GM12878 (cell line): ENCODE measurements around the gene EIF2S2. TPM values are rescaled to one million over a fixed set of nuclear protein-coding genes. Genes with fewer than 3 reads are reported as not detected.

Experiments used
- ATF3 ChIP-seq: IDR thresholded peaks from 2 replicates; pipeline ENCODE4 v1.6.1; 2011; ENCODE audit warnings: low read depth, mild to moderate bottlenecking, low read length, moderate library complexity, borderline replicate concordance; ENCODE audit errors: extremely low read depth
- BCLAF1 ChIP-seq: fragments of 450-650 bp; IDR thresholded peaks from 2 replicates; pipeline ENCODE4 v1.6.1; 2017; ENCODE audit warnings: antibody characterized with exemption, mild to moderate bottlenecking, moderate library complexity
- CREM ChIP-seq: IDR thresholded peaks from 2 replicates; pipeline ENCODE4 v1.6.1; 2014; ENCODE audit warnings: antibody characterized with exemption, low read depth
- ESRRA ChIP-seq: IDR thresholded peaks from 2 replicates; pipeline ENCODE4 v1.6.1; 2012; ENCODE audit warnings: mild to moderate bottlenecking, low read length, improper control_type of control experiment
- EZH2 ChIP-seq: IDR thresholded peaks from 2 replicates; pipeline ENCODE4 v1.6.1; 2012; ENCODE audit warnings: low read depth, mild to moderate bottlenecking, control low read depth, inconsistent platforms, low read length, borderline replicate concordance; ENCODE audit not compliant: control insufficient read depth
- KDM1A ChIP-seq: fragments of 200-600 bp; sonication (generic); IDR thresholded peaks from 2 replicates; pipeline ENCODE4 v1.6.1; 2016; ENCODE audit warnings: borderline replicate concordance
- MLLT1 ChIP-seq: fragments of 450-650 bp; IDR thresholded peaks from 2 replicates; pipeline ENCODE4 v1.6.1; 2016; ENCODE audit warnings: mild to moderate bottlenecking
- MYB ChIP-seq: fragments of 150-350 bp; IDR thresholded peaks from 2 replicates; pipeline ENCODE4 v1.6.1; 2014; ENCODE audit warnings: mild to moderate bottlenecking, low read depth, low read length, borderline replicate concordance
- MYC ChIP-seq: IDR thresholded peaks from 2 replicates; pipeline ENCODE4 v1.6.1; 2011; ENCODE audit warnings: mild to moderate bottlenecking, low read length, moderate library complexity, inconsistent platforms; ENCODE audit not compliant: insufficient read depth, insufficient replicate concordance, insufficient read length, severe bottlenecking
- RAD51 ChIP-seq: fragments of 450-650 bp; IDR thresholded peaks from 2 replicates; pipeline ENCODE4 v1.6.1; 2016; ENCODE audit warnings: moderate library complexity, mild to moderate bottlenecking, inconsistent platforms
- RFX5 ChIP-seq: IDR thresholded peaks from 2 replicates; pipeline ENCODE4 v1.6.1; 2011; ENCODE audit warnings: low read depth, low read length, improper control_type of control experiment
- RUNX3 ChIP-seq: IDR thresholded peaks from 2 replicates; pipeline ENCODE4 v1.6.1; 2012; ENCODE audit warnings: low read length, inconsistent platforms
- SMAD1 ChIP-seq: fragments of 450-650 bp; IDR thresholded peaks from 2 replicates; pipeline ENCODE4 v1.6.1; 2018; ENCODE audit warnings: mild to moderate bottlenecking, low read depth; ENCODE audit not compliant: partially characterized antibody
- SREBF2 ChIP-seq: IDR thresholded peaks from 2 replicates; pipeline ENCODE4 v1.6.1; 2012; ENCODE audit warnings: mild to moderate bottlenecking, low read length
- ZNF274 ChIP-seq: IDR thresholded peaks from one replicate; pipeline ENCODE4 v1.8.0; 2011; ENCODE audit not compliant: insufficient read length, insufficient read depth
- microRNA-seq: library from miRNA; unstranded; fragments of <30 nt; microRNA quantifications from one replicate; pipeline ENCODE4, GENCODE V29; 2018
- polyA plus RNA-seq, 11 experiments: library from polyadenylated mRNA; depleted of rRNA in 4 of 11; unstranded in 6 of 11; stranded (reverse) in 5 of 11; fragments of >200 nt; fragmentation: Nextera tagmentation in 4 of 11; fragmentation: Illumina TruSeq in 1 of 11; extraction: Ambion mirVana in 4 of 11; extraction: Trizol in 1 of 11; gene quantifications; 1 replicate in 1 of 11; 2 replicates in 10 of 11; pipeline versions ENCODE4 v1.2.1 to v1.2.3, GENCODE V29; 2011 to 2016; ENCODE audit warnings: inconsistent platforms in 2 of 11, missing spikeins in 2 of 11, low read depth in 1 of 11
- small RNA-seq: library from RNA; depleted of rRNA; stranded (forward); fragments of <200 nt; gene quantifications from one replicate; pipeline ENCODE3, GENCODE V24; 2014
- total RNA-seq, 4 experiments: library from RNA; depleted of rRNA in 3 of 4; stranded (reverse); fragments of >200 nt in 3 of 4; fragmentation: Illumina TruSeq in 1 of 4; extraction: Trizol in 1 of 4; gene quantifications; 2 replicates each; pipeline versions ENCODE4 v1.2.1 to v1.2.3, GENCODE V29; 2013 to 2021

The EIF2S2 gene
- total and polyA plus RNA-seq, 10 of the 15 experiments (the other 5 are each of a cell fraction or from before 2014, with no cell fraction given): 60.2 to 153 (median 84.3) TPM

GRCh38 chr20:34040300-34040995 is 71.6 kb downstream of the EIF2S2 start (continued):
- TF ChIP-seq CREM (no peak), MYB (no peak), SMAD1 (no peak), SREBF2 (no peak), MYC (no peak), BCLAF1 (no peak), ZNF274 (no peak), RUNX3 (no peak), MLLT1 (no peak), RAD51 (no peak), ESRRA (no peak), RFX5 (no peak), EZH2 (no peak), KDM1A (no peak), ATF3 (no peak)

Small RNA genes within 50 kb of the gene (microRNA-seq; reads per million reads assigned to microRNA genes)
- 1.3 reads per million for gene MIR4755

Small RNA genes within 50 kb of the gene (small RNA-seq; reads per million reads assigned to genes)
- not detected for gene MIR4755

Other genes starting within 250 kb of the EIF2S2 start
- gene RALY, start 118.3 kb downstream of the EIF2S2 start, total RNA-seq (2014; rRNA removed): 85.5 and 96.0 TPM in 2 replicates
- 111 and 123 TPM in 2 replicates for gene RALY, start 118.3 kb downstream of the EIF2S2 start, total RNA-seq (2014; rRNA removed; fragmentation: Illumina TruSeq; extraction: Trizol)
- 191 and 192 TPM in 2 replicates for gene RALY, start 118.3 kb downstream of the EIF2S2 start, total RNA-seq (2021)
- 98.7 and 139 TPM in 2 replicates for gene RALY, start 118.3 kb downstream of the EIF2S2 start, polyA plus RNA-seq (2011; rRNA removed)
- 45.6 and 135 TPM in 2 replicates for gene RALY, start 118.3 kb downstream of the EIF2S2 start, polyA plus RNA-seq (2014; fragmentation: Illumina TruSeq; extraction: Trizol)
- gene RALY, start 118.3 kb downstream of the EIF2S2 start, polyA plus RNA-seq (2014; fragmentation: Nextera tagmentation; extraction: Ambion mirVana): 1 to 10 TPM; 1.2 to 6.2 TPM
- 246 and 279 TPM in 2 replicates for gene RALY, start 118.3 kb downstream of the EIF2S2 start, polyA plus RNA-seq (2014; rRNA removed)
- gene RALY, start 118.3 kb downstream of the EIF2S2 start, polyA plus RNA-seq (2016; fragmentation: Nextera tagmentation; extraction: Ambion mirVana): 100 to 1,000 TPM; 214 to 234 TPM
- gene ASIP, start 129.2 kb upstream of the EIF2S2 start, total RNA-seq (2014; rRNA removed): not detected in 2 replicates
- gene ASIP, start 129.2 kb upstream of the EIF2S2 start, total RNA-seq (2014; rRNA removed; fragmentation: Illumina TruSeq; extraction: Trizol): not detected in 2 replicates
- gene ASIP, start 129.2 kb upstream of the EIF2S2 start, total RNA-seq (2021): not detected in 2 replicates
- gene ASIP, start 129.2 kb upstream of the EIF2S2 start, polyA plus RNA-seq (2011; rRNA removed): not detected in 2 replicates
- not detected in 2 replicates for gene ASIP, start 129.2 kb upstream of the EIF2S2 start, polyA plus RNA-seq (2014; fragmentation: Illumina TruSeq; extraction: Trizol)
- not detected for gene ASIP, start 129.2 kb upstream of the EIF2S2 start, polyA plus RNA-seq (2014; fragmentation: Nextera tagmentation; extraction: Ambion mirVana)
- 0.29 TPM in 1 of 2 replicates, not detected in the other for gene ASIP, start 129.2 kb upstream of the EIF2S2 start, polyA plus RNA-seq (2014; rRNA removed)
- not detected for gene ASIP, start 129.2 kb upstream of the EIF2S2 start, polyA plus RNA-seq (2016; fragmentation: Nextera tagmentation; extraction: Ambion mirVana)
- gene AHCY, start 191.1 kb upstream of the EIF2S2 start, total RNA-seq (2014; rRNA removed): 192 and 198 TPM in 2 replicates
- 151 and 163 TPM in 2 replicates for gene AHCY, start 191.1 kb upstream of the EIF2S2 start, total RNA-seq (2014; rRNA removed; fragmentation: Illumina TruSeq; extraction: Trizol)
- gene AHCY, start 191.1 kb upstream of the EIF2S2 start, total RNA-seq (2021): 223 and 233 TPM in 2 replicates
- gene AHCY, start 191.1 kb upstream of the EIF2S2 start, polyA plus RNA-seq (2011; rRNA removed): 128 and 208 TPM in 2 replicates
- 138 and 204 TPM in 2 replicates for gene AHCY, start 191.1 kb upstream of the EIF2S2 start, polyA plus RNA-seq (2014; fragmentation: Illumina TruSeq; extraction: Trizol)
- gene AHCY, start 191.1 kb upstream of the EIF2S2 start, polyA plus RNA-seq (2014; fragmentation: Nextera tagmentation; extraction: Ambion mirVana): 100 to 1,000 TPM in 1 of 2 experiments, 10 to 100 TPM in 1; 84.9 to 116 TPM
- 218 and 247 TPM in 2 replicates for gene AHCY, start 191.1 kb upstream of the EIF2S2 start, polyA plus RNA-seq (2014; rRNA removed)
- gene AHCY, start 191.1 kb upstream of the EIF2S2 start, polyA plus RNA-seq (2016; fragmentation: Nextera tagmentation; extraction: Ambion mirVana): 100 to 1,000 TPM; 129 to 134 TPM